Activated CD4-positive, alpha-beta T cell treated with anti-CD3 and anti-CD28 coated beads for 36 hours (primary cell): Measurements from ENCODE around the gene RASSF3. TPM values are rescaled to one million over a fixed set of nuclear protein-coding genes. Genes with fewer than 3 reads are reported as not detected.
A peak's percentile ranks its signal among the peaks of the same experiment; 100 is the strongest.

Experiments
- ATAC-seq: fragments of 200-7000 bp; cut with Tn5 transposase; one replicate; pipeline ENCODE4 v1.10.0; 2021; ENCODE audit warnings: mild to moderate bottlenecking, moderate library complexity
- CTCF ChIA-PET: fragments of 350-600 bp; sonication (Branson Sonifier 250); formaldehyde crosslinking; loops from one replicate; lab custom pipeline; 2021; ENCODE audit warnings: antibody characterized with exemption; lab: Charles Lee
- POLR2A ChIA-PET: fragments of 350-600 bp; sonication (Branson Sonifier 250); formaldehyde crosslinking; loops from one replicate; lab custom pipeline; 2021; ENCODE audit warnings: antibody characterized with exemption, inconsistent platforms; lab: Charles Lee
- DNase-seq: peaks from one replicate; pipeline ENCODE4 v3.0.0-alpha.2; 2020
- H3K27ac Mint-ChIP-seq: one replicate; pipeline ENCODE4 v1.8.0; 2021; ENCODE audit warnings: mixed read lengths
- H3K27me3 Mint-ChIP-seq: one replicate; pipeline ENCODE4 v1.8.0; 2021; ENCODE audit warnings: mixed read lengths
- H3K36me3 Mint-ChIP-seq: one replicate; pipeline ENCODE4 v1.8.0; 2021; ENCODE audit warnings: low read depth, mixed read lengths
- H3K4me1 Mint-ChIP-seq: one replicate; pipeline ENCODE4 v1.8.0; 2021; ENCODE audit warnings: mixed read lengths
- H3K4me3 Mint-ChIP-seq: one replicate; pipeline ENCODE4 v1.8.0; 2021; ENCODE audit warnings: mild to moderate bottlenecking, moderate library complexity, mixed read lengths
- H3K9me3 Mint-ChIP-seq: one replicate; pipeline ENCODE4 v1.8.0; 2021; ENCODE audit warnings: low read depth, mixed read lengths
- intact Hi-C, 2 experiments: fragments of 100-400 bp; cut with DNase I in 1 of 2; cut with micrococcal nuclease in 1 of 2; formaldehyde crosslinking; loops; one replicate each; pipeline versions ENCODE4 v1.14.2 to v1.15.1; 2022 to 2024; cut with DNase I, micrococcal nuclease
- total RNA-seq, 2 experiments: library from RNA; stranded (reverse); gene quantifications; one replicate each; pipeline ENCODE4 v1.2.3, GENCODE V29; 2021

RASSF3 gene
- 10 to 100 TPM; 38.0 to 39.0 TPM for total RNA-seq

- Mint-ChIP-seq H3K4me3 (peak within 1 kb of the TSS; percentile 80), H3K9me3 (no peaks in the 10 kb centered on the region), H3K4me1 (peaks cover 36% of the 10 kb centered on the region), H3K27ac (peak within 1 kb of the TSS; percentile 92), H3K36me3 (peaks cover 21% of the 10 kb centered on the region), H3K27me3 (no peaks in the 10 kb centered on the region)
- DNase-seq, result peak; percentile 85
- ATAC-seq, result peak; percentile 63
- ChIA-PET CTCF (interaction anchor here (0.8 to 4.8 kb wide), 13 partner anchors 9 to 91 kb away, joined by 3 to 32 read pairs (median 4); no protein-coding TSS in a partner anchor), POLR2A (no interaction called here)
- intact Hi-C loops, result loop anchor here (1.0 to 5.0 kb wide), 8 partner anchors 15 to 1692 kb away; partner anchors contain the start of genes GNS (in 1 of the 2), HELB (in 1 of the 2), KICS2 (in 1 of the 2) and LEMD3 (in 1 of the 2)
Measured at GRCh38 chr12:64610079-64610659, at the start of gene RASSF3. Gene RASSF3 (plus strand): TSS chr12:64610495. CDS start chr12:64610633, 138 bp downstream.

- POLR2A ChIA-PET, result no interaction called here
- H3K27ac Mint-ChIP-seq, result no peak overlapping the region
Measured at GRCh38 chr12:64561302-64562136, 48.8 kb upstream of the RASSF3 start.

GRCh38 chr12:64566122-64566521 lies 44.2 kb upstream of the RASSF3 start:
- ATAC-seq (no peak), DNase-seq (no peak)
- intact Hi-C loops, result no loop called here
- Mint-ChIP-seq H3K36me3 (no peaks in the 10 kb centered on the region), H3K9me3 (no peaks in the 10 kb centered on the region), H3K4me3 (no peak overlapping the region), H3K27me3 (no peaks in the 10 kb centered on the region), H3K27ac (no peak overlapping the region), H3K4me1 (peaks cover 19% of the 10 kb centered on the region)
- CTCF ChIA-PET, result no interaction called here
- POLR2A ChIA-PET, result no interaction called here

More at GRCh38 chr12:64561302-64562136, 48.8 kb upstream of the RASSF3 start:
- DNase-seq, result no peak
- Mint-ChIP-seq H3K36me3 (no peaks in the 10 kb centered on the region), H3K4me1 (no peaks in the 10 kb centered on the region), H3K9me3 (no peaks in the 10 kb centered on the region), H3K27me3 (no peaks in the 10 kb centered on the region), H3K4me3 (no peak overlapping the region)
- ATAC-seq, result no peak
- intact Hi-C loops, result no loop called here
- CTCF ChIA-PET, result interaction anchor here (0.7 to 3.7 kb wide), 7 partner anchors 10 to 136 kb away, joined by 3 to 16 read pairs (median 4); no protein-coding TSS in a partner anchor

GRCh38 chr12:64566831-64567517 lies 43.3 kb upstream of the RASSF3 start:
- DNase-seq (no peak), ATAC-seq (no peak)
- Mint-ChIP-seq H3K4me1 (peaks cover 28% of the 10 kb centered on the region), H3K4me3 (no peak overlapping the region), H3K27ac (no peak overlapping the region), H3K36me3 (no peaks in the 10 kb centered on the region), H3K27me3 (no peaks in the 10 kb centered on the region), H3K9me3 (no peaks in the 10 kb centered on the region)
- ChIA-PET CTCF (no interaction called here), POLR2A (no interaction called here)
- intact Hi-C loops, result no loop called here

- peaks cover 28% of the 10 kb centered on the region for H3K4me1 Mint-ChIP-seq
- ATAC-seq (no peak), DNase-seq (no peak)
- no peaks in the 10 kb centered on the region for H3K9me3 Mint-ChIP-seq
- no peak overlapping the region for H3K4me3 Mint-ChIP-seq
- H3K27ac Mint-ChIP-seq, result no peak overlapping the region
- POLR2A ChIA-PET, result no interaction called here
- intact Hi-C loops, result no loop called here
- H3K27me3 Mint-ChIP-seq, result no peaks in the 10 kb centered on the region
- H3K36me3 Mint-ChIP-seq, result no peaks in the 10 kb centered on the region
- CTCF ChIA-PET, result interaction anchor here (1.0 to 1.2 kb wide), 2 partner anchors 8 to 47 kb away, joined by 3 to 4 read pairs; no protein-coding TSS in a partner anchor
Measured at GRCh38 chr12:64567570-64567969, 42.7 kb upstream of the RASSF3 start.

- Mint-ChIP-seq H3K27ac (no peak overlapping the region), H3K4me1 (peaks cover 28% of the 10 kb centered on the region), H3K4me3 (no peak overlapping the region), H3K9me3 (no peaks in the 10 kb centered on the region), H3K27me3 (no peaks in the 10 kb centered on the region), H3K36me3 (no peaks in the 10 kb centered on the region)
- no peak for ATAC-seq
- POLR2A ChIA-PET, result no interaction called here
- CTCF ChIA-PET, result interaction anchor here (0.8 to 6.0 kb wide), 4 partner anchors 9 to 46 kb away, joined by 3 to 25 read pairs (median 4); no protein-coding TSS in a partner anchor
- no peak for DNase-seq
- intact Hi-C loops, result no loop called here
Measured at GRCh38 chr12:64568298-64568697, 42.0 kb upstream of the RASSF3 start.

GRCh38 chr12:64569923-64570691 lies 40.2 kb upstream of the RASSF3 start:
- no peaks in the 10 kb centered on the region for H3K9me3 Mint-ChIP-seq
- no peak overlapping the region for H3K4me3 Mint-ChIP-seq
- H3K36me3 Mint-ChIP-seq, result no peaks in the 10 kb centered on the region
- H3K27me3 Mint-ChIP-seq, result no peaks in the 10 kb centered on the region
- ATAC-seq, result no peak
- no peak overlapping the region for H3K27ac Mint-ChIP-seq
- DNase-seq, result no peak
- ChIA-PET CTCF (interaction anchor here (0.7 to 6.0 kb wide), 7 partner anchors 12 to 140 kb away, joined by 3 to 25 read pairs (median 4); no protein-coding TSS in a partner anchor), POLR2A (no interaction called here)
- intact Hi-C loops, result no loop called here
- peaks cover 28% of the 10 kb centered on the region for H3K4me1 Mint-ChIP-seq

GRCh38 chr12:64571411-64571810 lies 38.9 kb upstream of the RASSF3 start:
- ChIA-PET POLR2A (interaction anchor here (0.6 to 1.4 kb wide), 2 partner anchors 12 to 276 kb away, joined by 4 read pairs; no protein-coding TSS in a partner anchor), CTCF (interaction anchor here (0.6 to 6.0 kb wide), 6 partner anchors 10 to 138 kb away, joined by 3 to 25 read pairs (median 5); no protein-coding TSS in a partner anchor)
- Mint-ChIP-seq H3K4me3 (no peak overlapping the region), H3K36me3 (no peaks in the 10 kb centered on the region), H3K27me3 (no peaks in the 10 kb centered on the region), H3K9me3 (no peaks in the 10 kb centered on the region), H3K4me1 (peaks cover 28% of the 10 kb centered on the region), H3K27ac (peak overlapping the region; percentile 30)
- intact Hi-C loops, result no loop called here
- DNase-seq, result no peak
- ATAC-seq, result peak; percentile 44

- no peaks in the 10 kb centered on the region for H3K36me3 Mint-ChIP-seq
- ATAC-seq, result no peak
- DNase-seq, result no peak
- H3K9me3 Mint-ChIP-seq, result no peaks in the 10 kb centered on the region
- ChIA-PET CTCF (interaction anchor here (0.5 to 6.0 kb wide), 5 partner anchors 10 to 213 kb away, joined by 4 to 25 read pairs (median 6); no protein-coding TSS in a partner anchor), POLR2A (interaction anchor here (1.4 kb wide), 1 partner anchor 11 kb away, joined by 4 read pairs; no protein-coding TSS in a partner anchor)
- no peaks in the 10 kb centered on the region for H3K27me3 Mint-ChIP-seq
- H3K27ac Mint-ChIP-seq, result no peak overlapping the region
- intact Hi-C loops, result no loop called here
- peaks cover 28% of the 10 kb centered on the region for H3K4me1 Mint-ChIP-seq
- H3K4me3 Mint-ChIP-seq, result no peak overlapping the region
Measured at GRCh38 chr12:64572241-64572640, 38.1 kb upstream of the RASSF3 start.

- H3K9me3 Mint-ChIP-seq, result no peaks in the 10 kb centered on the region
- CTCF ChIA-PET, result no interaction called here
- H3K4me3 Mint-ChIP-seq, result no peak overlapping the region
- POLR2A ChIA-PET, result no interaction called here
- peaks cover 17% of the 10 kb centered on the region for H3K4me1 Mint-ChIP-seq
- no peak for ATAC-seq
- no peak for DNase-seq
- H3K27me3 Mint-ChIP-seq, result no peaks in the 10 kb centered on the region
- no peak overlapping the region for H3K27ac Mint-ChIP-seq
- intact Hi-C loops, result no loop called here
- no peaks in the 10 kb centered on the region for H3K36me3 Mint-ChIP-seq
Measured at GRCh38 chr12:64574837-64575236, 35.5 kb upstream of the RASSF3 start.
